NCI-H2196 treated with DMSO at 0.1 percent for 48 hours (cell line): Measurements from ENCODE around the gene STAU1.
A peak's percentile ranks its signal among the peaks of the same experiment; 100 is the strongest.
"Not testable (repeated sequence)": the region's sequence is repeated elsewhere in the genome, so short reads cannot be mapped to it uniquely, and the experiment has no call there.

Source experiments
- DNase-seq: peaks from one replicate; lab custom pipeline; 2025; ENCODE audit not compliant: unreplicated experiment; lab: John Stamatoyannopoulos, UW

Gene STAU1

DNA sequence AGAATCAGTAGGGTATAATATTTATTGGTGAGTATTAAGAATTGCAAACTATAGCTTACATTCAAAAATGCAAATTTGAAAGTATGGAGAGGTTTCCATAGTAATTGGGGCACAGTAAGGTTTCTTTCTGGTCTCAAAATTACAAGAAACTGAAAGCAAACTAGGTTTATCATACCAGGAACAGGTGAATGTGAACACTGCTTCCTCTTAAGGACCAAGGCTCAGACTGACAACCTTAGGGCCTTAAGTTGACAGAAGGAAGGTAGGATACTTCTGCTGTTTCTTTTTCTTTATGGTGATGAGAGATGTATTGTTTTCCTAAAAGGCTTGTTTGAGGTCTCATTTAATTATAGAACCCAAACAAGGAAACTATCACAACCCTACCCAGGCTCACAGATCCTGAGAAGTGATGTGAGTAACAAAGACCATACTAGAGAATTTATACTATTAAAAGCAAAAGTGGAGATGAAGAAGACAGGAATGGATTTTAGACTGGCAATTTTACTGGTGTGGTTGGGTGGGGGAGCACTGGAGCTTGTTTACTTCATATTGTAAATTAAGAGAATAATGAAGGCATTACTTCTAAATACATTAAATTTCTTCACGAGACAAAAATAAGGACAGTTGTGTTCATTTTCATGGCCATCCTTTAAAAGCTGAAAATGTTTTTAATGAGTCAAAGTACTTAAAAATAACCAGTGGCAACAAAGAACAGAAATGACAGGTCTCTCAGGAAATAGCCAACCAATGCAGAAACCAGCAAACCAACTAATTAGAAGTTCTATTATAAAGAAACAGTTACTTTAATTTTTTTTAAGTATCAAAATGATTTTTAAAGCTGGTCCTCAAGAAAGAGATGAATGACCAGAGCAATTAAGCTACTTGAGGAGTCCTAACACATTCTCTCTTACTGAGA, 21.3 kb downstream of the STAU1 start:
- no peak for DNase-seq

GRCh38 chr20:49165611-49166010, 22.5 kb downstream of the STAU1 start:
- DNase-seq = no peak

DNA sequence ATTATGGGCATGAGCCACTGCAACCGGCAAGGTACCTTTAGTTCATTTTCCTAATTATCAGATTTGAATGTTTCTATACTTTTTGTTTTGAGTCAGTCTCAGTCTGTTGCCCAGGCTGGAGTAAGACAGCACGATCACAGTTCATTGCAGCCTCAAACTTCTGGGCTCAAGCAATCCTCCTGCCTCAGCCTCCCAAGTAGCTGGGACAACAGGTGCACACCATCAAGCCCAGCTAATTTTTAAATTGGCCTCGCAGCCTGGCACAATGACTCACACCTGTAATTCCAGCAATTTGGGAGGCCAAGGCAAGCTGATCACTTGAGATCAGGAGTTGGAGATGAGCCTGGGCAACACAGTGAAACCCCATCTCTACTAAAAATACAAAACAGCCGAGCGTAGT, 24.4 kb downstream of the STAU1 start:
- no peak for DNase-seq

- no peak for DNase-seq
These were observed 26.5 kb downstream of the STAU1 start for GRCh38 chr20:49161428-49162152.

DNA sequence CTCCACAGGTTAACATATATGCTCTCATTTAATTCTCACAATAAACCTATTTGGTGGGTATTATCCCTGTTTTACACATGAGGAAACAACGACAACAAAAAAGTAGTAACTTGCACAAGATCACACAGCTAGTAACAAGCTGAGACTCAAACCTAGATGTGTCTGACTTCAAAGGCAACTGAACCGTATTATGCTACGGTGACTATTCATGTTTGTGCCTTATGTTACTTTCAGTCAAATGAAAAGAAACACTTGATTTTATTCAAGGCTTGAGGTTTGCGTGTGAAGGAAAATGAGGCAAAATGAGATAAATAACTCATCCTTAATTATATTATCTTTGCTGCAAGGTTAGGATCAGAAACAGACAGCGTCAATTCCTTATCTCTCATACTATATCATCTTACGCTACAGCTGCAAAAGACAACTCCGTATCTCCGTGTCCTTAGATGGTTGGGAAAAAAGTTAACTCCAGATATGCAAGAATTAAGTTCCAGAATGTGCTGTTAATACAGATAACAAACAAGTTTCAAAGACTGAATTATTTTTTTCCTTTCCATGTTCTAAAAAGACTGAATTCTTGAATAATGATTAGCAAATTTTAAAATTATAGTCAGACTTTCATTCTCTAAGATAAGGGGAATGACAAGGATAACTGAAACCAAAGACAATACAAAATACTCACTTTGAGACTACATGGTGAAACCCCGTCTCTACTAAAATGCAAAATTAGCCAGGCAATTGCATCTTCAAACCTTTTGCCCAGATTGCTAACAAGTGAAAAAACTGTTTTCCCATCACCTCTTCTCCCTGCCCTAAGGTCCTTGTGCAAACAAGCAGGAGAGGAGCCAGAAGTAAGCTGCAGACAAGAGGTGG, 27.8 kb downstream of the STAU1 start:
- DNase-seq = no peak

- DNase-seq = no peak
These were observed 31.0 kb downstream of the STAU1 start for GRCh38 chr20:49157146-49157545.

DNA sequence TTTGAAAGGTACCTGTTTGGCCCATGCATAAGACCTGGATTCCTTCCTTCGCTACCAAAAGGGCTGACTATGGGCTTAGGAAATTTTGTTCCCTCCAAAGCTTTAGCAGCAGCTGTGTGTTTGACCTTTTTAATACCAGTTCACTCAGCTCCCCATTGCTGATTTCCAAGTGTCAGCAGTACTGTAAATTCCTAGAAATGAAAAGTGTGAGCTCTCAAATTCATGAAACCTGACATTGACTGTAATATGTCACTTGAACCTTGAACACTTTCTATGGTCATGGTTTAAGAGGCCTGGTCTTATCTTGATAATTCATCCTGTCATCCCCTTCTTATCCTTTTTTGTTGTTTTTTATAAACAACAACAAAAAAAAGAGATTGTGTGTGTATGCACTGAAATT, 31.7 kb downstream of the STAU1 start:
- DNase-seq = no peak

DNA sequence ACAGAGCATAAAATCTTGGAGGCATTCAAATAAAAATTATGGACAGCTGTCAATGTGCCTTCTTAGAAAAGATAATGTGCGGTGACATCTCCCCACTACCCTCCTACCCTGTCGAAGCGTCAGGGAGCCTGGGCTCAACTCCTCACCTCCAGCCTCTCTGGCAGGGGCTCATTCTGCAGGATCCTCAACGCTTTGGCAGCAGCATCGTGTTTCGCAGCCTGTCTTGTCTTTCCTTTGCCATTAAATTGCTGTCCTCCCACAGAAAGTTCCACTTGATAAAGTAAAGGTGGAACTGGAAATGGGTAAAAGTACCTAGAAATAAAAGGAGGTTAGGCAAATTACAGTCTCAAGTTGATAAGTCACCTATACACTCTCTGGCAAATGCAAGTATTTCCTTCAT, 36.7 kb downstream of the STAU1 start:
- DNase-seq = no peak

DNA sequence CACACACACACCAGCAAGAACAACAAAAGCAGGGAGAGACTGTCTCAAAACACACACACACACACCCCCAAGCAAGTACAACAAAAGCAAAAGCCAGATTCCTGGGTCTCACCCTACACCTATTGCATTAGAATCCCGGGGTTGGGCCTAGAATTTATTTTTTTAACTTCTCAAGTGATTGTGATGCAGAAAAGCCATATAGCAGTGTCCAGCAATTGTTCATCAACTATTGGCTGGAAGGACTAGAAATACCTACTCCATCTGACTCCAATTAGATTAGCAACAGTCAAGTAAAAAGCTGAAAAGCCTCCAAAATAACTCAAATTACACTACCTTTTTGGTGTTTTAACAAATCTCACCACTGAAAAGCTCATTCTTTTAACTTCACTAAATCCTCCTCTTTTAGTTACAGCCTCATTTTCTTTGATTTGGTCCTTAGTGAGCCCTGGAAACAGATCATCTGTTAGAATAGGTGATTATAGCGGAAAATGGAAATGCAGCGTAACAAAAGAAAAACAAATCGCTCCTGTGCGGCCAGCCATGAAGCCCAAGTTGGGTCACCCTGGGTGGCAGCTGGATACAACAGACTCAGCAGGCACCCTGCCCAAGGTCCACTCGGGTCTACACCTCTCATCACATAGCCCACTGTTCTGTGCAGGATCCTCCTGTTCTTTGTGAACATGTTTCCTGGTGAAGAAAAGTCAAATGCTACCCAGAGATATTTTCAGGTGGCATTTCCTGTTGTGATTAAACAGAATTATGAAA, 38.7 kb downstream of the STAU1 start:
- DNase-seq = no peak

DNA sequence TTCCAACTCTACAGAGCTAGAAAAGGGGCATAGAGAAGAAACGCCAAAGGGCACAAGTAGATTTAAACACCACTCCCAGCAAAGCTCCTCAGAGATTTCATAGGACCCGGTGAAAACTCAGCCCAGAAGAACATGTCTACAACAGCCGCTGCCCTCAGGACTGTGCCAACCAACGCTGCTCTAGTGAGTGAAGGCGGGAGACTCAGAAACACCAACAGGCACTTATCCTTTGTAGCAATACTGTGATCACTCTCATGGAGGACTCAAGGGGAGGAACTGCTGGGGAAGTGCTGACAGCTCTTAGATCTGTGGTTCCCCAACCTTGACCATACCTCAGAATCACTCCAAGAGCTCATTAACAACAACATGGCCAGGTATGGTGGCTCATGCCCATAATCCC, 39.5 kb downstream of the STAU1 start:
- no peak for DNase-seq

GRCh38 chr20:49147296-49147695, 40.8 kb downstream of the STAU1 start:
- DNase-seq = no peak

DNA sequence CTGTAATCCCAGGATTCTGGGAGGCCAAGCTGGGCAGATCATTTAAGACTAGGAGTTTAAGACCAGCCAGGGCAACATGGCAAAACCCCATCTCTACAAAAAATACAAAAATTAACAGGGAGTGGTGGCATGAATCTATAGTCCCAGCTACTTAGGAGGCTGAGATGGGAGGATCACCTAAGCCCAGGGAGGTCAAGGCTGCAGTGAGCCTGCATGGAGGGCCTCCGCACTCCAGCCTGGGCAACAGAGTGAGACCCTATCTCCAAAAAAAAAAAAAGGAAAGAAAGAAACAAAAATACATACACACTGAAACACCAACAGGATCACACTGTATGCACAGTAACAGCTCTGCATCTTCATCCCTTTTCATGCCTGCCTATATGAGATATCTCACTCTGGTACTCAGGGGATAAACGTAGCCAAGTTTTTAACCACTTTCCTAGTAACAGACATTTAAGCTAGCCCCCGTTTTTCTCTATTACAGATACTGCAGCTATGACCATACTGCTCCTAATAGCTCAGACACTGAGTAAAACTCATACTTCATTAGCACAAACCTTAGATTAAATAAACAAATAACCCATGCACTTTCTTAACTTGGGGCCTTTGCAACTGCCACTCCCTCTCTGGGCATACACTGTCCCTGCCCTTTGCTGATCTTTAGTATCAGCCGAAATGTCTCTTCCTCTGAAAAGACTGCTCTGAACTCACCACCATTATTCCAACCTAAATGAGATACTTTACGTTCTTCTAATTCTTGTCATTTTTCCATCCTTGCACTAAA, 41.5 kb downstream of the STAU1 start:
- DNase-seq = no peak

GRCh38 chr20:49140834-49141233, 47.3 kb downstream of the STAU1 start:
- DNase-seq = no peak

GRCh38 chr20:49140411-49140810, 47.7 kb downstream of the STAU1 start:
- no peak for DNase-seq

DNA sequence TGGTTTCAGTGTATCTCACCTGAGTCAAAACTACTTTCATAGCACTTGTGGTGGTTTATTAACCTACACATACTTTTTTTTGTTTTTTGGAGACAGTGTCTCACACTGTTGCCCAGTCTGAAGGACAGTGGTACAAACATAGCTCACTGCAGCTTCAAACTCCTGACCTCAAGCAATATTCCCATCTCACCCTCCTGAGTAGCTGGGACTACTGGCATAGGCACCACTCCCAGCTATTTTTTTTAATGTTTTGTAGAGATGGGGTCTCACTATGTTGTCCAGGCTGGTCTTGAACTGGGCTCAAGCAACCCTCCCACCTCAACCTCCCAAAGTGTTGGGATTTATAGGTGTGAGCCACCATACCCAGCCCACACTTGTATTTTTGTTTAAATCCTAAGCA, 49.7 kb downstream of the STAU1 start:
- no peak for DNase-seq

GRCh38 chr20:49136817-49137571, 51.1 kb downstream of the STAU1 start:
- DNase-seq = no peak

DNA sequence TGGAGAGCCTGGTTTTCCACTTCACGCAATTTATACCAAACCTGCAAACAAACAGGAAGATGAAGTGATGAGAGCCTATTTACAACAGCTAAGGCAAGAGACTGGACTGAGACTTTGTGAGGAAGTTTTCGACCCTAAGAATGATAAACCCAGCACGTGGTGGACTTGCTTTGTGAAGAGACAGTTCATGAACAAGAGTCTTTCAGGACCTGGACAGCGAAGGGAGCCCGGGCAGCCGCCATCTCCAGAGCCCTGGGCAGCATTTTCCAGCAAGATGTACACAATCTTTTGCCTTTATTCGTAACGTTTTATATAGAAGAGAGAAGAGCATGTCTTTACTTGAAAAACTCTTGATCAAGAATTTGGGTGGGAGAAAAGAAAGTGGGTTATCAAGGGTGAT, 53.3 kb downstream of the STAU1 start:
- DNase-seq = not testable (repeated sequence)

- no peak for DNase-seq
These were observed 54.6 kb downstream of the STAU1 start for GRCh38 chr20:49133571-49133970.

DNA sequence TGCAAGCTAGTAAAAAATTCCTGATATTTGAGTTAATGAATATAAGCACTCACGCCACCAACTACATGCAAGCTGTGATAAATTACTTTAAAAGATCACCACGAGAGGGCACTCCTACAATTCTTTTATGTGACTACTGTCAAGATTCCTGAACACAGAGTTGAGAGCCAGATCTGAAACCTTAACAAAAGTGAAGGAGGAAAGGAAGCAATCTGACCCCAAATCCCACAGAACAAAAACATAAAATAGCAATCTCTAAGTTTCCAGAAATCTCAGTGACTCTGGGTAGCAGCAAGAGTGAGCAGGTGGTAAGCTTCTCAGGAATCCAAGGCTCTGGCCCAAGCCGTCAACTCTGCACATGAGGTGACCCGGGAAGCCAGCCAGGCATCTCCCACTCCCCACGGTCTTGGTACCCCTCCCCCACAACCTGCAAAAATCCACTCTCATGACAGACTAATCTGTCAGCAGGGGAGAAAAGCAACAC, 55.1 kb downstream of the STAU1 start:
- peak; percentile 25 for DNase-seq
